NCI-H345 treated with DMSO at 0.1 percent for 48 hours (cell line): Measurements from ENCODE around the gene GDF9.
"Not testable (repeated sequence)": the region's sequence is repeated elsewhere in the genome, so short reads cannot be mapped to it uniquely, and the experiment has no call there.

Experiments
- DNase-seq: peaks from one replicate; lab custom pipeline; 2025; ENCODE audit not compliant: unreplicated experiment; lab: John Stamatoyannopoulos, UW

GDF9 gene

DNA sequence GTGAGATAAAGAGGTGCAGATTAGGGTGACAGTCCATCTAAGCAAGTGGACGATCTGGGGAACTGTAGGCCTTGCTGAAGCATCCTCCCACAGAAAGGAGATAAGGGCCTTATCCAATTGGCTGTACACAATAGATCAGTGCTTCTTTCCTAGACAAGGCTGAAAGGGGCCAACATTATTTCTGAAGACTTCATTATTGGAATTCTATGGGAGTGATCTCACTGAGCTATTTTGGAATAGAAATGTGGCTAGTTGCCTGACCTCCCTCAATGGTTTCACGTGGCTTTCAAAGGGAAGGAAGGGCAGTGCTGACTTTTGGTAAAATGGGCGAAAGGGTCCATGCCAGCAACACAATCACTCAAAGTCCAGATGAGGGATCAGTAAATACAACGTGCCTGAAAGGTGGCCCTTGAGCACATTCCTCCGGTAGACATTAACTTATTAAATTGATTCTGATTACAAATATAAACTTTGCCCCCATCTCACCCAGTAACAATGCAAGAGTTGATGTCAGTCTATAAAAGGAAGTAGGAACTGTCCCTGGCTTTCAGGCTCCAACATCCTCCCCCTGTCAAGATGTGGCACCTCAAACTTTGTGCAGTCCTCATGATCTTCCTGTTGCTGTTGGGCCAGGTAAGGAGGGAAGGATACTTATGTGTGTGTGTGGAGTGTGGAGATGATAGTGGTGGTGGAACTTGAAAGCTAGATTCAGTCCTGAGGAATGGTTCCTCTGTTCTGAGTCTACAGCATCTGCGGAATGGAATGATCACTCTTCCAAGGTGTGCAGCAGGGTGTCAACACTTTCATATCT, 7.1 kb upstream of the GDF9 start, which contains the start of gene LEAP2:
Gene LEAP2, plus strand, starts transcription at position 550 of the 811 bp plus-strand sequence. Its CDS starts 27 bp downstream, at position 577.
- no peak for DNase-seq

DNA sequence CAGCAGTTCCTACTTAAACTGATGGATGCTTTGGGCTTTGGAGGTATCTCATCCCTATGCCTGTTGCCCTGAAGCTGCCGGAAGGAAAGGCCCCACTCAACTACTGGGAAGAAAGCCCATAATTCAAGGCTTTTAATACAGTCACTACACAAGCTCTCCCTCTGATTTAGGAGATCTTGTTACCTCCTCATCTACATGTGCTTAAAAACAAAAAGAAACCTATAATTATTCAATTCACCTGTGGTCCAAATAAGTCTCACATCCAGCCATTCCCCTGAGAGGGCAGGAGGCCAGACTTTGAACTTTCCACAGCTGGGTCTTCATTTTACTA, 6.5 kb upstream of the GDF9 start:
- no peak for DNase-seq

DNA sequence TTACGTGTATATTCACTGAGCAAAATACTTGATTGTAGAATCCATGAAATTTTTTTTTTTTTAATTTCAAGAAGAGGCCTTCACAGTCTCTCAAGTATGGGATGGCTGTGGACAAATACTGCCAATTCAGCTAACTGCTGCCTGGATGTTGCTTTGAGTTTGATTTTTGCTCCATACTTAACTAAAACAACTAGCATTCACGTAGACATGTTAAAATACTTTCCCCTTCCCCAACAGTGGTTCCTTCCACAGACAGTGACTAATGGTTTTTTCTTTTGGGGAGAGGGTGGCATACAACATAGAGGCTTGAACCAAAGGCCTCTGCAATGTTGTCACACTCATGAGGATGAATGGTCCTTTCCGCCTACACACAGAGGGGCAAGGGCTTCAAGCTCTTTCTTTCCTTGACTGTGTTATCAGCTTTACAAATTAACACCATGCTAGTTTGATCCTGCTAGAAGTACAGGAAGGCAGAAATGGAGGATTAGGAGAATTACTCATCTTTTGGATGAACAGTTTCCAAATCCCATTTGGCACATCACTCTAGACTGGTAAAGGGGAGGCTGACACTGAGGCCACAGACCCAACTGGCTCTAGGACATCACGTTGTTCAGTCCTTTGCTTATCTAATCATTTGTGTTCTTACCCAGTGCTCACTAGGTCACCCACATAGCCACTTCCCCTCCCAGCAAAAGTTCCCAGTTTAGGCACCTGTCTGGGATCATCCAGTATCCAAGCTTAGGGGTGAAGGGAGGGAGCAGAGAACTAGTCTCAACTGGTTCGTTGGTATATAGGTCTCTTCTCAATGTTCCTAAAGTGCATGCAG, 5.4 kb upstream of the GDF9 start:
- DNase-seq, result no peak

DNA sequence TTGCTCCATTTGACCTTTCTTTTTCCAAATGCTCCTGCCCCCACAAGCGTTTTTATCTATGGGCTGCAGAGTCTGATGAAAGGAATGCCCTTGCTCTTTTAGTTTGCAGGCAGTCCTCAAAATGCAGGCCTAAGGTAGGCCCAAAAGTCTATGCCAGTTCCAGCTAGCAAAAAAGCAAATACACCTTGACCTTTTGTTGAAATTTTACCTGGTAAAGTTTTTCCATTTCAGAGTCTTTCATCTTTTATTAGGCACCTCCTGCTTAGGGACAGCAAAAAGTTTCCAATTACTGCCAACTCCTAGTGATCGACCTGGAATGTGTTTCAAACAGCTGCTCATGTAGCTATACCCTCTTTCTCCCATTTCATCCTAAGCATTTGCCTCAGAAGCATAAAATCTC, 4.5 kb upstream of the GDF9 start:
- DNase-seq, result no peak

- no peak for DNase-seq
These were observed 2.5 kb upstream of the GDF9 start for GRCh38 chr5:132868754-132869153.

DNA sequence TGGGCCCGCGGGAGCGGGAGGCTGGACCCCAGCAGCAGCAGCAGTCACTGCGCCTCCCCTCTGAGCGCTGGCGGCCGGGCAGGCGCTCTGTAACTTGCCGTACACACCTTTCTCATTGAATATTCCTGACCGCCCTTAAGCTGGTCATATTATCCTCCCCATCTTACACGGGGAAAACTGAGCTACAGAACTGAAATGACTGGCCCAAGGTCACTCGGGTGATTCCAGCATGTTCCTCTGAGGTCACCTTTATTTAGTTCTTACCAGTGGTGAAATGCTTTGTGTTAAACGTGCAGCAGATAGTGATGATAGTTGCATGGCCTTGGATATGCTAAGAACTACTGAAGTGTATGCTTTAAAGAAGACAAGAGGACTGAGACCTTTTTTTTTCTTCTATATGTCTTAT, 780 bp upstream of the GDF9 start:
- no peak for DNase-seq

DNA sequence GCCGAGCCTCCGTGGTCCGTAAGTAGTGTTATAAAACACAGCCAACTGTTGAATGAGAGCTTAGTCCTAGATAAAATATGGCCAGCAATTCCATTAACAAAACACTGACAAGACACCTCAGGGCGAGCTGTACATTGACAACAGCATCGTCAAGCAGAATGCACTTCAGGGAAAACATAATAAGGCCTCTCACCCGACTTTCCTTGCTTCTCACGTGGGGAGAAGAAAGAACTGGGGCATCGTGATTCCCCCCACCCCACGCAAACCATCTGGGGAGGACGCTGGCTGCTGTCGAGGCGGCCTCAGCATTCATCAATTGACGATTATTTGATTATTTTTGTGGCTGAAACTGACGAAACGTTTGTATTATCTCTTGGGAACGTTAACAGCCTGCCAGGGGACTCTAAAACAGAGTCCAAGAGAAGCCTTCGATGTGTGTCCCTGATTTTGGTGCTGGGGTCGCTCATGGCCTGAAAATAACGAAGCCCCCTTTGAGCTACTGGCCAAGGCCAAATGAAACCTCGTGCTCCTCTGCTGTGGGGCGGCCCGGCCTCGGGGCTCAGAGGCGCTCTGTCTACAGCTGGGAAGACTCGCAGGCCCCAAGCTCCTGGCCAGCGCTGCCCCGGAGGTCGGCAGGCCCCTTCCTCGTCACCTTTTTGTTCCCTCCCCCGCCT, 464 bp downstream of the GDF9 start:
- DNase-seq, result no peak

GRCh38 chr5:132860742-132861141, 5.5 kb downstream of the GDF9 start:
- DNase-seq, result no peak

DNA sequence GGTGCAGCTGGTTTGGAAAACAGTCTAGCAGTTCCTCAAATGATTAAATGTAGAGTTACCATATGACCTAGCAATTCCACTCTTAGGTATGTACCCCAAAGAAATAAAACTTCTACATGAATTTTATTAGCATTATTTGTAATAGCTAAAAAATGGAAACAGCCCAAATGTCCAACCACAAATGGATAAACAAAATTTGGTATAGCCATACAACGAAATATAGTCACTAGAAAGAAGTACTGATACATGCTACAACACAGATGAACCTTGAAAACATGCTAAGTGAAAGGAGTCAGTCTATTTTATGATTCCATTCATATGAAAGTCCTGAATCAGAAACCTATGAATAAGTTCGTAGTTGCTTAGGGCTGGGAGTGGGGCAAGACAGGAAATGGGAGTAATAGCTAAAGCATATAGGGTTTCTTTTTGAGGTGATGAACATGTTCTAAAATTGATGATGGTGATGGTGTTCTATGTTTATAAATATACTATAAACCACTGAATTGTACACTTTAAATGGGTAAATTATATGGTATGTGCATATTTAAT, 6.3 kb downstream of the GDF9 start:
- no peak for DNase-seq

- DNase-seq, result no peak
These were observed 10.3 kb downstream of the GDF9 start for GRCh38 chr5:132856011-132856410.

DNA sequence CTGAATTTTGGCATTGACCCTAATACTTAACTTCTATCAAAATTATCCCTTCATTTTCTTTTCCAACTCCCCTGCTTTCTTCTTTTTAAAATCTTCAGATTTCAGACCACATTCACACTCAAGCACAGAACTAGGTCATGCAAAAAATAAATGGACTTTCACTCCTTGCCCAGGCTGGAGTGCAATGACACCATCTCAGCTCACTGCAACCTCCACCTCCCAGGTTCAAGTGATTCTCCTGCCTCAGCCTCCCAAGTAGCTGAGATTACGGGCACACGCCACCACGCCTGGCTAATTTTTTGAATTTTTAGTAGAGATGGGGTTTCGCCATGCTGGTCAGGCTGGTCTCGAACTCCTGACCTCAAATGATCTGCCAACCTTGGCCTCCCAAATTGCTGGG, 11.3 kb downstream of the GDF9 start:
- DNase-seq, result not testable (repeated sequence)

DNA sequence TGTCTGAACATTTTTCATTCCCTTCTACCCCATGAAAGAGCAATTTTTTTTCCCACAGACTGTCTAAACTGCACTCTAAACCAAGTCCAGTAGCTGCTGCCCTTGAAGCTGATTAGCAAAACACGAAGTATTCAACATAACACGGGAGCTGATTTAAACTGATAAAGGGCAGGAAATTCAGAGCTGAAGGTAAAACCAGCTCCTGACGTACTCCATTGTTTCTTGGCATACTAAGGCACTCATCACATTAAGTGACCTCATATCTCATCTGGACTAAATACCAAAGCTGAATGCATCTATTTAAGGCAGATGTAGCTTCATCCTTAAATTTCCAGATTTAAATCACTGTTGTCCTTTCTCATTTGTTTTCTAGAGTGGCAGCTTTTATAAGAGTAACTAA, 12.0 kb downstream of the GDF9 start:
- DNase-seq, result no peak

DNA sequence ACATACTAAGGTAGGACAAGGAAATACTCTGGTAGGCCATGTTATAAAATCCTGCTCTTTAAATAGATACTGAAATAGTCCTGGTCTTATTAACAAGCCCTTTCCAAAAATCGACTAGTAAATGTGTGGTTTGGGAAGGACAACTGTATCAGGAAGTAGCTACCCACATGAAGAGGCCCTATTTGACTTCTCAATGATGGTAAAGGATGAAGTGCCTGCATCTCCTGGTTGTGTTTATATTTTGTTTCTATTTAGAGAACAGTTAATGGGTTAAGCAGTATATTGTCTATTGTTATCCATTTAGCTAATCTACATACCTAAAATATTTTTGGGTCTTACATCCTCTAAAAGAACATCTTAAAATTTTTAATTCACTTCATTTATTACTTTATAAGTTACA, 12.5 kb downstream of the GDF9 start:
- no peak for DNase-seq

DNA sequence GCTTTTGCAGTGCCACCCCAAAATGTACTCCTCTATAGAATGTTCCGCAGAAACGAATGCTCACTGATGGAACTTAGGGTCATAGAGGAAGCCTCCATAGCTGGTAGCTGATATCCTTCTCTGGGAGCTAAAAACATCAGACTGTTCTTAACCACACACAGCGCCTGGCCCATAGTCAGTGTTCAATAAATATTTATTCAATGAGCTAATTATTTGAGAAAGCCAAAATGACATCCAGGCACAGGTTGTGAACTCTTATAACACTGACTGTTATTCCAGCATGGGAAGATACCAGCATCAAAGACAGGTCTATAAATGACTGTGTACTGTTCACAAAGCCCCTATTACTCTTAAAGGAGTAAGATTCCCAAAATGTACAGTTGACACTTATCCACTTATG, 12.9 kb downstream of the GDF9 start:
- DNase-seq, result no peak

DNA sequence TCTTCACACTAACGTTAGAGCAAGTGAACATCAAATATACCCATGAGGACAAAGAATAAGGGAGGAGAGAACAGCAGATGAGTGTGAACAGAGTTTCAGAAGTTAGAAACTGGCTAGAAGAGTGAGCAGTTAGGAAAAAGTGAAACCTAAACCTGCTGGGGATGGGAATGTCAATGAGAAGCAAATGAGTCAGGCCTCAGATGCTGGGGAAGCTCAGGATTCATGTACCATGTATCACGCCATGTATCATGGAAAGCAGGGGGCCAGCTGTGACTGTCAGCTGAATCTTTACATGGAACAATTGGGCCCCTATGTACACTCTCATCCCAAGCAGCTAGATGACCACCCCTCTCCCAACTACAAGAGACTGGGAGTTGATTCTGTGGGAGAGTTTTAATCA, 16.2 kb downstream of the GDF9 start:
- no peak for DNase-seq

DNA sequence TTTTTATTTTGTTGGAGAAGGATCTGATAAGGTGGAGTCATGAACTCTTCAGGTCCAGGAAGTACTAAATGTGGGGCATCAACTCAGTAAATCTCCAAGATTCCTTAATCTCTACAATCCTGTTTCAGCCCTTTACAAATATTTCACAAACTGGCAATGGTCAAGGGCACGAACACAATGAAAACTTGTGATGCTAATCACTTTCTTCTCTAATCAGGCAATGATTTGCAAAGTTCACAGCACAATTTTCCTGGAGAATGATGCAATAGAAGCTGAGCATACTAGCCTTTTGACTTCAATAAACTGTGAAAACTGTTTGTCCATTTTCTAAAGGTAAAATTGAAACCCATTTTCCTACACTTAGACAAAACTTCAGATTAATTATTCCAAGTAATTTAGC, 16.9 kb downstream of the GDF9 start:
- DNase-seq, result no peak

- DNase-seq, result no peak
These were observed 18.0 kb downstream of the GDF9 start for GRCh38 chr5:132848270-132848669.

DNA sequence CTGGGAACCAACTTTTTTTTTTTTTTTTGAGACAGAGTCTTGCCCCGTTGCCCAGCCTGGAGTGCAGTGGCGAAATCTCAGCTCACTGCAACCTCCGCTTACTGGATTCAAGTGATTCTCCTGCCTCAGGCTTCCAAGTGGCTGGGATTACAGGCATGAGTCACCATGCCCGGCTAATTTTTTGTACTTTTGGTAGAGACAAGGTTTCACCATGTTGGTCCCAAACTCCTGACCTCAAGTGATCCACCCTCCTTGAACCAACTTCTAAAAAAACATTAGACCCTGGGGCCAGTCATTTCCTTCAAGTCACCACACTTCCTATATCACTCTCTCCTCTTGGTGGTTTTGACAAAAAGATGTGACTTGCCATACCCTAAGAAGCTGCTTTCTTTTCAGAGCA, 25.0 kb downstream of the GDF9 start:
- DNase-seq, result no peak

DNA sequence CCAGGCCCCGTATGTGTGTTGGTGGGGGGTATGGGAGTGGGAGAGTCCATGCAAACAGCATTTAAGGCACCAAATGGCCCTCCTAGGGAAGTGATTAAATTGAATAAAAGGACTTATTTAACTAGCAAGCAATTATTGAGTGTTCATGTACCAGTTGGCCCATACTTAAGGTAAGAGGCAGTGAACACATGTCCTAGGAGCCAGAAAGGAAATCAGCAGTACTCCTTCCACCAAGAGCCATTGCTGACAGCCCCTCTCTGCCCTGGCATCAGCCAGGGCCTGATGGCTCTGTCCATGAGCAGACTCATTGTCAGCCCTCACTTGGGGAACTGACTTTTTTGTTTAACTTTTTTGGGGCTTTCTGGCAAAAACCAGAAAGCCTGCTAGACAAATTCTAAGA, 25.4 kb downstream of the GDF9 start:
- no peak for DNase-seq

GRCh38 chr5:132840313-132840712, 26.0 kb downstream of the GDF9 start:
- DNase-seq, result no peak

DNA sequence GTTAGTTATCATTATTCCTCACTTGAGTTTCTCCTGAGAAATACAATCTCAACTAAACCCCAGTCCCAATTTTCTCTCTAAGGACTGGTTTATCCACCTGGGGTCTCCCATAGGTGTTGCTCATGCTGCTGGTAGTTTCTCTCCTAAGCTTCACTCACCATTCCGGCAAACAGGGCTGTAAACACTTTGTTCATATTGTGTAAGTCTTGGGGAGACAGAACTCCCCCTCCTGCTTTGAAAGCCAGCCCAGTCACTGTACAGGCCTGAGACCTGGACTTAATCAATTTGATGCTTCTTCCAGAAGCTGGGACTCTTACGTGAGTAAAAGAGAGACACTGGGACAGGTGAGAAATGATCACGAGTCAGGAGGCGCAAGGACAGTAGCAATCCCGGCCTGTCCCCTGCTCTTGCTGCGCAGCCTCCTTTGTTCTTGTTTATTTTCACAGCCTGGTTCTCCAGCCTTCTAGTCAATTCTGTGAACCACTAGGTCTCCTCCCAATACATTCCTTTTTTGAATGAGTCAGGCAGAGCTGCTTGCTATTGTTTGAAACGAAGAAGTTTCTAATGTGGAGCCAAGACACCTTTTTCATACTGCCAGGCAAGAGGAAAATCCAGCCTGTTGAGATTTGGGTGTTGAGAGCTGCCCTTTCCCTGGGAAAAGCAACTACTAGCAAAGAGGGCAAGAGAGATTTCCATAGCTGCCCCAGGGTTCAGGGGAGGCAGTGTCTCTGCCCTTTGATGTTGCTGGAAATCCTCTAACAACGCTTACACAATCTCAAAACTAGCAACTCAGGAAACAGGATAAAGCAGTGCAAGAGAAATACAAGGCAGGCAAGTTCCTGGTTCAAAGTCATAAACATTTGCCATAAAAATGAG, 26.6 kb downstream of the GDF9 start:
- DNase-seq, result no peak
